ENCODE measurements around the gene AFAP1L2.

DNA sequence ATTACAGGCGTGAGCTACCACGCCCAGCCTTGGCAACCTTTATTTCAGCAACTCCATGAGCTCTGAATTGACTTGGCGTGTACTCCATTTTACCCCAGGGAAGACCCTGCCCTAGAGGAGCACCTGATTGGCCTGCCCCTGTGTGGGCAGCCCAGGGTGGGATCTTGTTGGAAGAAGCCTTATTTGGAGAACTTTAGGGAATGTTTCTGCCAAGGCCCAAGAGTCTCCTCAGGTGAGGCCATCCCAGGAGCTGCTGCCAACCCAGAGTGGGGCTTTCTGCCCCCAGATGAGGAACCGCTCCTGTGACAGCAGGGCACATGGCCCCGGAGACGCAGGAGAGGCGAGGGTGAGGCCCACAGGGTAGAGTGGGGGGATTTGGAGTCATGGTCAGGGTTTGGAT is 123.3 kb downstream of the AFAP1L2 start:
- no peak for TF ChIP-seq EP300 (IDR thresholded peaks at IDR 0.05)
- TF ChIP-seq, protein P1, sequence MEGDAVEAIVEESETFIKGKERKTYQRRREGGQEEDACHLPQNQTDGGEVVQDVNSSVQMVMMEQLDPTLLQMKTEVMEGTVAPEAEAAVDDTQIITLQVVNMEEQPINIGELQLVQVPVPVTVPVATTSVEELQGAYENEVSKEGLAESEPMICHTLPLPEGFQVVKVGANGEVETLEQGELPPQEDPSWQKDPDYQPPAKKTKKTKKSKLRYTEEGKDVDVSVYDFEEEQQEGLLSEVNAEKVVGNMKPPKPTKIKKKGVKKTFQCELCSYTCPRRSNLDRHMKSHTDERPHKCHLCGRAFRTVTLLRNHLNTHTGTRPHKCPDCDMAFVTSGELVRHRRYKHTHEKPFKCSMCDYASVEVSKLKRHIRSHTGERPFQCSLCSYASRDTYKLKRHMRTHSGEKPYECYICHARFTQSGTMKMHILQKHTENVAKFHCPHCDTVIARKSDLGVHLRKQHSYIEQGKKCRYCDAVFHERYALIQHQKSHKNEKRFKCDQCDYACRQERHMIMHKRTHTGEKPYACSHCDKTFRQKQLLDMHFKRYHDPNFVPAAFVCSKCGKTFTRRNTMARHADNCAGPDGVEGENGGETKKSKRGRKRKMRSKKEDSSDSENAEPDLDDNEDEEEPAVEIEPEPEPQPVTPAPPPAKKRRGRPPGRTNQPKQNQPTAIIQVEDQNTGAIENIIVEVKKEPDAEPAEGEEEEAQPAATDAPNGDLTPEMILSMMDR (IDR thresholded peaks at IDR 0.05), result no peak
